Testis (tissue), 2 donors: Measurements from ENCODE around the gene DDX54.

Experiments used
- CTCF ChIP-seq, 3 experiments: fragments of 450-650 bp in 2 of 3; fragments of 200-600 bp in 1 of 3; sonication (generic) in 1 of 3; IDR thresholded peaks; one replicate each; pipeline ENCODE4 v1.5.1; 2016 to 2019; ENCODE audit warnings: antibody characterized with exemption in 3 of 3, mild to moderate bottlenecking in 2 of 3, moderate library complexity in 1 of 3
- POLR2A ChIP-seq: fragments of 450-650 bp; IDR thresholded peaks from one replicate; pipeline ENCODE4 v1.6.1; 2017; ENCODE audit warnings: antibody characterized with exemption, mild to moderate bottlenecking, moderate library complexity

DNA sequence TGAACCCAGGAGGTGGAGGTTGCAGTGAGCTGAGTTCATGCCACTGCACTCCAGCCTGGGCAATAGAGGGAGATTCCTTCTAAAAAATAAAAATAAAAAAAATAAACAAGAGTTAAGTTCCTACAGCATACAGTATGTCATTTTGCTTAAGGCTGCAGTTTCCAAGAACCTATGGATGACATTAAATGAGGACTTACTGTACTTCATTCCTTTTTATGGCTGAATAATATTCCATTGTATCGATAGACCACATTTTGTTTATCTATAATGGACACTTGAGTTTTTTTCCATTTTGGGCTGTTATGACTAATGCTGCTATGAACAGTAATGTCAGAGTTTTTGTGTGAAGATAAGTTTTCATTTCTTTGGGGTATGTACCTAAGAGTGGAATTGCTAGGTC lies 67.1 kb downstream of the DDX54 start:
- TF ChIP-seq CTCF (IDR thresholded peaks at IDR 0.05) (no peak), POLR2A (no peak)
